HepG2 (cell line): ENCODE results near the gene BET1. TPM values are rescaled to one million over a fixed set of nuclear protein-coding genes. Genes with fewer than 3 reads are reported as not detected.

Experiments
- ATAC-seq: fragments of 200-7000 bp; cut with Tn5 transposase; 3 replicates; pipeline ENCODE4 v1.9.1; 2020; ENCODE audit warnings: mild to moderate bottlenecking, moderate library complexity
- BruUV-seq: library from RNA; stranded (reverse); fragments of 400-500 nt; replicated peaks from 2 replicates; lab custom pipeline; 2021; lab: Mats Ljungman, UMichigan
- CTCF ChIA-PET: fragments of 300-600 bp; formaldehyde crosslinking; extraction: SDS; loops from one replicate; lab custom pipeline; 2021; ENCODE audit warnings: low total read pairs, inconsistent platforms, low intra/inter-chr PET ratio; lab: Yijun Ruan, JAX
- POLR2A ChIA-PET: fragments of 350-600 bp; sonication (Branson Sonifier 250); formaldehyde crosslinking; loops from one replicate; lab custom pipeline; 2020; ENCODE audit warnings: antibody characterized with exemption, inconsistent platforms; lab: Yijun Ruan, JAX
- DNase-seq: peaks from one replicate; pipeline ENCODE4 v3.0.0-alpha.2; 2015; ENCODE audit warnings: low spot score
- FAIRE-seq: peaks from 3 replicates; lab custom pipeline; 2011; peaks lifted over from hg19 to GRCh38; lab: Jason Lieb, UNC
- H2AFZ ChIP-seq: one replicate; pipeline ENCODE4 v1.6.1; 2011; ENCODE audit warnings: low read length, inconsistent platforms
- H3K27ac ChIP-seq: fragments of 300-600 bp; 3 replicates; pipeline ENCODE4 v1.8.0; 2011; ENCODE audit warnings: mixed run types, mild to moderate bottlenecking, mixed read lengths, low read length, inconsistent platforms; ENCODE audit not compliant: insufficient read depth; ENCODE audit errors: extremely low read length
- H3K27me3 ChIP-seq, 2 experiments: fragments of 200-600 bp in 1 of 2; 2 replicates in 1 of 2; 3 replicates in 1 of 2; pipeline versions ENCODE4 v1.6.0 to v1.8.0; 2011; ENCODE audit warnings: low read length in 2 of 2, mild to moderate bottlenecking in 2 of 2, moderate library complexity in 2 of 2, inconsistent platforms in 1 of 2; ENCODE audit not compliant: insufficient read depth in 2 of 2, control insufficient read depth in 1 of 2
- H3K36me3 ChIP-seq, 2 experiments: fragments of 200-600 bp in 1 of 2; replicated peaks in 1 of 2; 2 replicates in 1 of 2; 3 replicates in 1 of 2; pipeline versions ENCODE4 v1.5.1 to v1.8.0; 2011; ENCODE audit warnings: low read length in 2 of 2, inconsistent platforms in 1 of 2; ENCODE audit not compliant: insufficient read depth in 2 of 2, control insufficient read depth in 1 of 2
- H3K4me1 ChIP-seq: 2 replicates; pipeline ENCODE4 v1.5.1; 2012; ENCODE audit warnings: low read length, inconsistent platforms; ENCODE audit not compliant: insufficient read depth
- H3K4me2 ChIP-seq: 2 replicates; pipeline ENCODE4 v1.6.0; 2011; ENCODE audit warnings: low read depth, low read length, inconsistent platforms
- H3K4me3 ChIP-seq, 3 experiments: fragments of 200-600 bp in 1 of 3; sonication (generic), shearing (Covaris generic) in 1 of 3; replicated peaks in 1 of 3; 2 replicates each; pipeline ENCODE4 v1.5.1; 2011 to 2016; ENCODE audit warnings: low read length in 3 of 3, inconsistent platforms in 2 of 3, low read depth in 2 of 3, mild to moderate bottlenecking in 2 of 3, control low read depth in 1 of 3, mixed read lengths in 1 of 3; ENCODE audit not compliant: insufficient read depth in 1 of 3
- H3K79me2 ChIP-seq: one replicate; pipeline ENCODE4 v1.6.1; 2011; ENCODE audit warnings: low read length, inconsistent platforms; ENCODE audit not compliant: insufficient read depth
- H3K9ac ChIP-seq: 2 replicates; pipeline ENCODE4 v1.6.0; 2011; ENCODE audit warnings: mild to moderate bottlenecking, low read depth, low read length, inconsistent platforms; ENCODE audit not compliant: insufficient read depth
- H3K9me3 ChIP-seq: 2 replicates; pipeline ENCODE4 v1.5.1; 2012; ENCODE audit warnings: mild to moderate bottlenecking, low read length
- H4K20me1 ChIP-seq: 2 replicates; pipeline ENCODE4 v1.6.0; 2011; ENCODE audit warnings: inconsistent platforms, mild to moderate bottlenecking, low read length, moderate library complexity; ENCODE audit not compliant: insufficient read depth
- ADNP ChIP-seq: sonication (generic); formaldehyde crosslinking; IDR thresholded peaks from 2 replicates; pipeline ENCODE4 v1.4.0; 2020; ENCODE audit warnings: missing genetic modification reagents
- DNMT1 ChIP-seq: sonication (generic); formaldehyde crosslinking; IDR thresholded peaks from 2 replicates; pipeline ENCODE4 v1.5.1; 2020; ENCODE audit warnings: mild to moderate bottlenecking, missing genetic modification reagents
- FOXP1 ChIP-seq, 2 experiments: fragments of 450-650 bp in 1 of 2; IDR thresholded peaks; 2 replicates each; pipeline ENCODE4 v1.6.1; 2017 to 2018; ENCODE audit warnings: antibody characterized with exemption in 1 of 2
- MAZ ChIP-seq, 2 experiments: sonication (generic) in 1 of 2; formaldehyde crosslinking in 1 of 2; IDR thresholded peaks; 2 replicates each; pipeline versions ENCODE4 v1.5.0 to v1.6.1; 2012 to 2020; ENCODE audit warnings: low read depth in 2 of 2, mild to moderate bottlenecking in 2 of 2, borderline replicate concordance in 1 of 2, improper control_type of control experiment in 1 of 2, low read length in 1 of 2, missing genetic modification reagents in 1 of 2, moderate library complexity in 1 of 2
- SMAD1 ChIP-seq: sonication (generic); formaldehyde crosslinking; IDR thresholded peaks from 2 replicates; pipeline ENCODE4 v1.4.0; 2020; ENCODE audit warnings: missing genetic modification reagents, low read depth, mild to moderate bottlenecking, borderline replicate concordance
- WGBS: methylation state at CpG from one replicate; pipeline ENCODE4 v1.1.6; 2017; ENCODE audit warnings: low lambda C conversion rate; 5-methylcytosine and 5-hydroxymethylcytosine counted together
- in situ Hi-C: cut with HindIII; loops from 2 replicates; pipeline ENCODE4 v1.10.0; 2017; ENCODE audit warnings: low pct_unique_long_range_greater_than_20kb; ENCODE audit not compliant: extremely low pct_ligation_motif_present
- intact Hi-C: fragments of 100-400 bp; cut with micrococcal nuclease; formaldehyde crosslinking; loops from one replicate; pipeline ENCODE4 v1.10.0; 2022; ENCODE audit not compliant: unreplicated experiment
- polyA plus RNA-seq, 8 experiments: library from polyadenylated mRNA; depleted of rRNA in 3 of 8; stranded (reverse) in 7 of 8; unstranded in 1 of 8; fragments of >200 nt; fragmentation: Illumina TruSeq in 4 of 8; extraction: Trizol in 4 of 8; gene quantifications; 2 replicates each; pipeline versions ENCODE4 v1.2.1 to v1.2.3, GENCODE V29; 2011 to 2016; ENCODE audit warnings: low read depth in 4 of 8, missing spikeins in 1 of 8, mixed read lengths in 1 of 8; ENCODE audit not compliant: insufficient read depth in 1 of 8
- total RNA-seq, 5 experiments: library from RNA; depleted of rRNA; stranded (reverse); fragments of >200 nt; fragmentation: Illumina TruSeq; extraction: Trizol; gene quantifications; 2 replicates each; pipeline ENCODE4 v1.2.3, GENCODE V29; 2016; ENCODE audit warnings: low read depth in 1 of 5

The BET1 gene
- total and polyA plus RNA-seq, 2 of the 13 experiments (the other 11 are each of a cell fraction or from before 2014, with no cell fraction given) = 23.8 to 33.7 TPM

- TF ChIP-seq MAZ (IDR thresholded peaks at IDR 0.05; ENCODE audit: borderline replicate concordance, low read depth, low read length) (no peak), MAZ (CRISPR knock-in tag; IDR thresholded peaks at IDR 0.05; ENCODE audit: low read depth) (no peak)
Measured at GRCh38 chr7:93948873-93949272, 55.3 kb downstream of the BET1 start (continued).

GRCh38 chr7:93948106-93948505 lies 56.0 kb downstream of the BET1 start:
- ChIA-PET CTCF (no interaction called here), POLR2A (no interaction called here)
- DNase-seq (no peak), ATAC-seq (no peak), FAIRE-seq (no peak)
- Histone ChIP-seq H3K9ac (no peak overlapping the region), H4K20me1 (no peaks in the 10 kb centered on the region), H3K36me3 (no peaks in the 10 kb centered on the region), H2AFZ (no peak overlapping the region), H3K4me2 (no peak overlapping the region), H3K27ac (no peak overlapping the region), H3K4me3 (no peak overlapping the region), H3K9me3 (no peaks in the 10 kb centered on the region), H3K27me3 (no peaks in the 10 kb centered on the region), H3K4me1 (no peaks in the 10 kb centered on the region), H3K79me2 (no peaks in the 10 kb centered on the region)
- no TSS peak for BruUV-seq
- 0% methylated on average over 1 of the region's 1 CpG for WGBS
- intact Hi-C loops (no loop called here), in situ Hi-C loops (no loop called here)
- TF ChIP-seq DNMT1 (no peak), SMAD1 (no peak), ADNP (CRISPR knock-in tag) (no peak)

- POLR2A ChIA-PET = no interaction called here
- Histone ChIP-seq H3K79me2 (no peaks in the 10 kb centered on the region), H4K20me1 (no peaks in the 10 kb centered on the region), H3K36me3 (no peaks in the 10 kb centered on the region), H3K4me3 (no peak overlapping the region), H3K4me2 (no peak overlapping the region), H3K27ac (no peak overlapping the region)
- 11% methylated on average over 5 of the region's 5 CpGs for WGBS
- in situ Hi-C loops = no loop called here
- no peak for FAIRE-seq
- CTCF ChIA-PET = no interaction called here
- TF ChIP-seq FOXP1 (IDR thresholded peaks at IDR 0.05) = no peak
- TF ChIP-seq FOXP1 (CRISPR knock-in tag; IDR thresholded peaks at IDR 0.05) = no peak
- TF ChIP-seq, all 625 proteins: peak for 0
- H3K27me3 ChIP-seq = no peaks in the 10 kb centered on the region
- no peaks in the 10 kb centered on the region for H3K4me1 ChIP-seq
- ATAC-seq (no peak), DNase-seq (no peak)
- BruUV-seq = no TSS peak
- no peak overlapping the region for H2AFZ ChIP-seq
- no peaks in the 10 kb centered on the region for H3K9me3 ChIP-seq
- H3K9ac ChIP-seq = no peak overlapping the region
- intact Hi-C loops = no loop called here
Measured at GRCh38 chr7:93945756-93946535, 58.2 kb downstream of the BET1 start.
